SK-N-SH treated with all-trans-retinoic acid at 6 μM for 48 hours (cell line): Measurements from ENCODE around the gene CPT1C.

ENCODE experiments used
- ATAC-seq: fragments of 200-7000 bp; cut with Tn5 transposase; 3 replicates; pipeline ENCODE4 v1.9.1; 2020; ENCODE audit warnings: mild to moderate bottlenecking, moderate library complexity
- ARNTL ChIP-seq: fragments of 450-650 bp; formaldehyde crosslinking; IDR thresholded peaks from 2 replicates; pipeline ENCODE4 v1.5.0; 2020; ENCODE audit warnings: low read depth, mild to moderate bottlenecking, moderate library complexity, borderline replicate concordance
- CREB5 ChIP-seq: fragments of 250-450 bp; sonication (Bioruptor Pico); IDR thresholded peaks from 2 replicates; pipeline ENCODE4 v1.5.1; 2020; ENCODE audit warnings: low read depth, mild to moderate bottlenecking, moderate library complexity
- CSDC2 ChIP-seq: fragments of 250-450 bp; sonication (Bioruptor Pico); IDR thresholded peaks from 2 replicates; pipeline ENCODE4 v1.5.0; 2020; ENCODE audit warnings: mild to moderate bottlenecking, moderate library complexity
- CSRNP3 ChIP-seq: fragments of 250-450 bp; sonication (Bioruptor Pico); IDR thresholded peaks from 2 replicates; pipeline ENCODE4 v1.5.1; 2021; ENCODE audit warnings: mild to moderate bottlenecking, moderate library complexity
- ESRRG ChIP-seq: fragments of 250-450 bp; sonication (Bioruptor Pico); IDR thresholded peaks from 2 replicates; pipeline ENCODE4 v1.6.1; 2021; ENCODE audit warnings: mild to moderate bottlenecking
- GLIS3 ChIP-seq: fragments of 250-450 bp; sonication (Bioruptor Pico); IDR thresholded peaks from 2 replicates; pipeline ENCODE4 v1.5.0; 2020; ENCODE audit warnings: mild to moderate bottlenecking, moderate library complexity
- PATZ1 ChIP-seq: fragments of 250-450 bp; sonication (Bioruptor Pico); IDR thresholded peaks from 2 replicates; pipeline ENCODE4 v1.8.0; 2020; ENCODE audit warnings: mild to moderate bottlenecking, moderate library complexity, borderline replicate concordance
- POU6F1 ChIP-seq: fragments of 250-450 bp; sonication (Bioruptor Pico); IDR thresholded peaks from 2 replicates; pipeline ENCODE4 v1.8.0; 2021; ENCODE audit warnings: low read depth, mild to moderate bottlenecking, moderate library complexity, borderline replicate concordance
- PPARA ChIP-seq: fragments of 250-450 bp; sonication (Bioruptor Pico); IDR thresholded peaks from 2 replicates; pipeline ENCODE4 v1.5.0; 2020; ENCODE audit warnings: mild to moderate bottlenecking, borderline replicate concordance
- RARB ChIP-seq: fragments of 250-450 bp; sonication (Bioruptor Pico); IDR thresholded peaks from 2 replicates; pipeline ENCODE4 v1.8.0; 2021; ENCODE audit warnings: mild to moderate bottlenecking, moderate library complexity
- TSHZ2 ChIP-seq: fragments of 250-450 bp; sonication (Bioruptor Pico); IDR thresholded peaks from 2 replicates; pipeline ENCODE4 v1.5.0; 2020; ENCODE audit warnings: mild to moderate bottlenecking, moderate library complexity
- ZC3H10 ChIP-seq: fragments of 250-450 bp; sonication (Bioruptor Pico); IDR thresholded peaks from 2 replicates; pipeline ENCODE4 v1.5.1; 2021; ENCODE audit warnings: mild to moderate bottlenecking, moderate library complexity
- ZFP3 ChIP-seq: fragments of 250-450 bp; sonication (Bioruptor Pico); IDR thresholded peaks from 2 replicates; pipeline ENCODE4 v1.5.0; 2020; ENCODE audit warnings: mild to moderate bottlenecking, moderate library complexity
- ZNF70 ChIP-seq: fragments of 450-650 bp; formaldehyde crosslinking; IDR thresholded peaks from 2 replicates; pipeline ENCODE4 v1.5.0; 2020; ENCODE audit warnings: mild to moderate bottlenecking, moderate library complexity
- ZNF8 ChIP-seq: fragments of 450-650 bp; formaldehyde crosslinking; IDR thresholded peaks from 2 replicates; pipeline ENCODE4 v1.5.0; 2020; ENCODE audit warnings: mild to moderate bottlenecking, moderate library complexity

Gene CPT1C

GRCh38 chr19:49758292-49758691, 67.4 kb downstream of the CPT1C start:
- ATAC-seq = peak; percentile 74
- no peak for TF ChIP-seq TSHZ2 (CRISPR knock-in tag)
- TF ChIP-seq RARB = no peak
- no peak for TF ChIP-seq PATZ1 (CRISPR knock-in tag)
- TF ChIP-seq ZNF8 (CRISPR knock-in tag) = no peak
- no peak for TF ChIP-seq ZNF70 (CRISPR knock-in tag)
- no peak for TF ChIP-seq CSDC2 (CRISPR knock-in tag)
- TF ChIP-seq, all 23 proteins: peak for 0

- TF ChIP-seq ZFP3 (peak; percentile 82), ZNF8 (CRISPR knock-in tag) (no peak)
- no peak for ATAC-seq
Measured at GRCh38 chr19:49761249-49761624, 70.3 kb downstream of the CPT1C start.

GRCh38 chr19:49761625-49762311, 70.9 kb downstream of the CPT1C start:
- ATAC-seq = no peak
- TF ChIP-seq CREB5 (CRISPR knock-in tag) = no peak
- TF ChIP-seq CSDC2 (CRISPR knock-in tag) = no peak
- no peak for TF ChIP-seq ESRRG
- no peak for TF ChIP-seq ARNTL (CRISPR knock-in tag)
- TF ChIP-seq TSHZ2 (CRISPR knock-in tag) = no peak
- TF ChIP-seq CSRNP3 (CRISPR knock-in tag) = no peak

- no peak for ATAC-seq
- TF ChIP-seq PATZ1 (CRISPR knock-in tag) = no peak
- TF ChIP-seq ZC3H10 (CRISPR knock-in tag) = no peak
- no peak for TF ChIP-seq CREB5 (CRISPR knock-in tag)
- no peak for TF ChIP-seq PPARA (CRISPR knock-in tag)
- no peak for TF ChIP-seq ZFP3
- TF ChIP-seq ESRRG = no peak
- no peak for TF ChIP-seq GLIS3 (CRISPR knock-in tag)
- TF ChIP-seq CSDC2 (CRISPR knock-in tag) = no peak
- no peak for TF ChIP-seq ZNF8 (CRISPR knock-in tag)
- TF ChIP-seq ARNTL (CRISPR knock-in tag) = no peak
- TF ChIP-seq POU6F1 = no peak
- TF ChIP-seq ZNF70 (CRISPR knock-in tag) = no peak
Measured at GRCh38 chr19:49763230-49763629, 72.3 kb downstream of the CPT1C start, which contains the start of gene TSKS. Gene TSKS, minus strand, starts transcription at chr19:49763306. Its CDS starts 59 bp downstream, at chr19:49763247.
